ENCODE results near the gene CELF1.

CELF1 gene

DNA sequence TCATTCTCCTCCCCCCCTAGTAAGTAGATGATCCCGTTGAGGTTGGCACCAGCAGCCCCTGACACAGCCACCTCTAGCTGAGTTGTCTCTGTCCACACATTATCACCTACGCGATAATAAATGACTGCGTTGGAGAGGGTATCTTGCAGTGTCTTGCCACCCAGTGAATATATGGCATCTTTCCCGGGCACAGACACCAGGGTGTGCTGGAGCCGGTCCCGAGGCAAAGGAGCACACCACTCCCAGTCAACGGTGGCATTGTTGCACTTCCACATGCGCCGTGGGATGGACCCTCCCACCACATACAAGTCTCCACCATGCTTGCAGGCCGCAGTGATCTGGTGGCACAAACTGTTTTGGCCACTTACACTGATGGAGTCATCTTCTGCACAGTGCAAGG lies 20.4 kb upstream of the CELF1 start:
- Histone ChIP-seq H3K4me1 (ENCODE audit: insufficient read depth, low read length, poor library complexity, severe bottlenecking) (peaks cover 30% of the 10 kb centered on the region), H3K9me2 (replicated peaks; ENCODE audit: low read depth, low read length) (no peaks in the 10 kb centered on the region), H3K79me2 (ENCODE audit: insufficient read depth, low read length) (peaks cover 79% of the 10 kb centered on the region), H3K27me3 (ENCODE audit: insufficient read depth, low read length, poor library complexity, severe bottlenecking) (no peaks in the 10 kb centered on the region), H2AFZ (ENCODE audit: low read length) (no peak overlapping the region), H4K20me1 (ENCODE audit: insufficient read depth, low read length, poor library complexity, severe bottlenecking) (peaks cover 23% of the 10 kb centered on the region), H3K9ac (ENCODE audit: low read depth, low read length, poor library complexity, severe bottlenecking) (no peak overlapping the region), H3F3A (ENCODE audit: low read depth) (no peaks in the 10 kb centered on the region), H3K4me2 (ENCODE audit: low read depth, low read length, poor library complexity, severe bottlenecking) (no peak overlapping the region), H3K36me3 (ENCODE audit: insufficient read depth, low read length) (peaks cover 34% of the 10 kb centered on the region; the same call in 1 of the 2 replicates), H3K4me3 (ENCODE audit: low read length, poor library complexity, severe bottlenecking) (no peak overlapping the region), H3K9me3 (ENCODE audit: insufficient read depth, low read depth, low read length) (no peaks in the 10 kb centered on the region)
- TF ChIP-seq EZH2phosphoT487 (IDR thresholded peaks at IDR 0.05; ENCODE audit: borderline replicate concordance) = no peak
- no peak for TF ChIP-seq CTCF (conservative IDR thresholded peaks at IDR 0.05; ENCODE audit: low read length)

DNA sequence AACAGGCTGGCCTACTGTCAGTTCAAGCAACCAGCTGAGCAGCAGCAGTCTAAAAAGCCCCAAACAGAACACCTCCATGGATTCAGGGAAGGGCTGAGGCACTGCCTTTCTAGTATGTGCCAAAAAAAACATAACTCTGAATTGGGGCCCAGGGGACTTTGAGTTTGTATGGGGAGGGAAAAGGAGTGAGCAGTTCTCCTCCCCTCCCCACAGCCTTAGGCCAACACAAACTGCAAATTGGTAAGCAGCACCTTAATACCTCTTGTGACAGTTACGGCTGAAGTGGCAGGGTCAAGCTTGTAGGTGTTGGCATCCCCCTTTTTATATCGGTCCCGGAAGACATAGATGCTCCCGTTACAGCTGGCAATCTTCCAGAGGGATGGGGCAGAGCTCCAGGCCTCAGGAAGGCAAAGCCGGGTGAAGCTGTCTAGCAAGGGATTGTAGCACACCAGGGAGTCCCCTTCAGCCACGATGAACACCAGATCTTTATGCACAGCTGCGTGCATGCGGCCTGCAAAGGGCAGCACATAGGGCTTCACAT lies 19.9 kb upstream of the CELF1 start:
- no peak for TF ChIP-seq EZH2phosphoT487 (IDR thresholded peaks at IDR 0.05; ENCODE audit: borderline replicate concordance)
- Histone ChIP-seq H3K4me3 (ENCODE audit: low read length, poor library complexity, severe bottlenecking) (no peak overlapping the region), H4K20me1 (ENCODE audit: insufficient read depth, low read length, poor library complexity, severe bottlenecking) (peaks cover 18% of the 10 kb centered on the region), H3K36me3 (ENCODE audit: insufficient read depth, low read length) (peaks cover 34% of the 10 kb centered on the region; the same call in 1 of the 2 replicates), H3K27me3 (ENCODE audit: insufficient read depth, low read length, poor library complexity, severe bottlenecking) (no peaks in the 10 kb centered on the region), H3K4me2 (ENCODE audit: low read depth, low read length, poor library complexity, severe bottlenecking) (peak overlapping the region; percentile 1), H3K79me2 (ENCODE audit: insufficient read depth, low read length) (peaks cover 79% of the 10 kb centered on the region), H3F3A (ENCODE audit: low read depth) (no peaks in the 10 kb centered on the region), H3K9me3 (ENCODE audit: insufficient read depth, low read depth, low read length) (no peaks in the 10 kb centered on the region), H2AFZ (ENCODE audit: low read length) (no peak overlapping the region), H3K9ac (ENCODE audit: low read depth, low read length, poor library complexity, severe bottlenecking) (no peak overlapping the region), H3K9me2 (replicated peaks; ENCODE audit: low read depth, low read length) (no peaks in the 10 kb centered on the region), H3K4me1 (ENCODE audit: insufficient read depth, low read length, poor library complexity, severe bottlenecking) (peaks cover 24% of the 10 kb centered on the region)

DNA sequence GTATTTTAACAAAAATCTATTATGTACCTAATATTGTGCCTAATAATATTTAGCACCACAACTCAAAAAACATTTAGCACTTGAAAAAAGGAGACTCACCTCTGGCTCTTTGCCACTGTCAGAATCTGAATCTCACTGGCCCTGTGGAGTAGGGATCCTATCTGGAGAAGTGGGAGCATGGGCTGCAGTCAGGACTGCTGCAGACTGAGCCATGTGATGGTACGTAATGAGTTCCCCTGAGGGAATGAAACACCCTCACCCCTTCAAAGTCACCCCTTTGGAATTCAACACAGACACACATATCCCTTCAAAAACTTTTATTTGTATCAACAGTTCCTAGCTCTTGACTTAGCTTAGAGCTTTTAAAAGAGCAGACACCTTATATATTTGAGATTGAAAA lies 19.0 kb upstream of the CELF1 start:
- H4K20me1 ChIP-seq (ENCODE audit: insufficient read depth, low read length, poor library complexity, severe bottlenecking) = peaks cover 11% of the 10 kb centered on the region
- H3K9ac ChIP-seq (ENCODE audit: low read depth, low read length, poor library complexity, severe bottlenecking) = no peak overlapping the region
- peaks cover 78% of the 10 kb centered on the region for H3K79me2 ChIP-seq (ENCODE audit: insufficient read depth, low read length)
- H3K27me3 ChIP-seq (ENCODE audit: insufficient read depth, low read length, poor library complexity, severe bottlenecking) = no peaks in the 10 kb centered on the region
- no peak for TF ChIP-seq EZH2phosphoT487 (IDR thresholded peaks at IDR 0.05; ENCODE audit: borderline replicate concordance)
- no peak overlapping the region for H2AFZ ChIP-seq (ENCODE audit: low read length)
- no peaks in the 10 kb centered on the region for H3K9me3 ChIP-seq (ENCODE audit: insufficient read depth, low read depth, low read length)
- no peaks in the 10 kb centered on the region for H3K9me2 ChIP-seq (replicated peaks; ENCODE audit: low read depth, low read length)
- H3K4me2 ChIP-seq (ENCODE audit: low read depth, low read length, poor library complexity, severe bottlenecking) = peak overlapping the region; percentile 1
- H3K4me1 ChIP-seq (ENCODE audit: insufficient read depth, low read length, poor library complexity, severe bottlenecking) = peaks cover 17% of the 10 kb centered on the region
- no peaks in the 10 kb centered on the region for H3F3A ChIP-seq (ENCODE audit: low read depth)
- peaks cover 34% of the 10 kb centered on the region; the same call in 1 of the 2 replicates for H3K36me3 ChIP-seq (ENCODE audit: insufficient read depth, low read length)
- no peak overlapping the region for H3K4me3 ChIP-seq (ENCODE audit: low read length, poor library complexity, severe bottlenecking)

DNA sequence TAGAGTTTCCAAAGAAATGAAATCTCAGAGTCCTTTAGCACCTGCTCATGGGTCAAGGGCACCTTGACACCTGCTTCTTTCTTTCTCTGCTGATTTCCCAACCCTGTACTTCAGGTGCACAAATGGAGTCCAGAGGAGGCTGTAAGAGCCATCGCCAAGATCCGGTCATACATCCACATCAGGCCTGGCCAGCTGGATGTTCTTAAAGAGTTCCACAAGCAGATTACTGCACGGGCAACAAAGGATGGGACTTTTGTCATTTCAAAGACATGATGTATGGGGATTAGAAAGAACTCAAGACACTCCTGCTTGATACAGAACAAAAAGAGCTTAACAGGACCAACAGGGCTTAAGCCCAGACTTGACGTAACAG lies 18.4 kb upstream of the CELF1 start:
- Histone ChIP-seq H3K27me3 (ENCODE audit: insufficient read depth, low read length, poor library complexity, severe bottlenecking) (no peaks in the 10 kb centered on the region), H3K4me2 (ENCODE audit: low read depth, low read length, poor library complexity, severe bottlenecking) (peak overlapping the region; percentile 47), H3K4me3 (ENCODE audit: low read length, poor library complexity, severe bottlenecking) (no peak overlapping the region), H3K79me2 (ENCODE audit: insufficient read depth, low read length) (peaks cover 78% of the 10 kb centered on the region), H3F3A (ENCODE audit: low read depth) (no peaks in the 10 kb centered on the region), H2AFZ (ENCODE audit: low read length) (no peak overlapping the region), H3K9ac (ENCODE audit: low read depth, low read length, poor library complexity, severe bottlenecking) (no peak overlapping the region), H3K4me1 (ENCODE audit: insufficient read depth, low read length, poor library complexity, severe bottlenecking) (peaks cover 22% of the 10 kb centered on the region), H3K36me3 (ENCODE audit: insufficient read depth, low read length) (peaks cover 34% of the 10 kb centered on the region; the same call in 1 of the 2 replicates), H4K20me1 (ENCODE audit: insufficient read depth, low read length, poor library complexity, severe bottlenecking) (peaks cover 11% of the 10 kb centered on the region), H3K9me2 (replicated peaks; ENCODE audit: low read depth, low read length) (no peaks in the 10 kb centered on the region), H3K9me3 (ENCODE audit: insufficient read depth, low read depth, low read length) (no peaks in the 10 kb centered on the region)
- TF ChIP-seq CTCF (conservative IDR thresholded peaks at IDR 0.05; ENCODE audit: low read length) (no peak), EZH2phosphoT487 (IDR thresholded peaks at IDR 0.05; ENCODE audit: borderline replicate concordance) (no peak)
